HG02973 (cell line): ENCODE results near the gene SGMS1.
"Not testable (repeated sequence)": the region's sequence is repeated elsewhere in the genome, so short reads cannot be mapped to it uniquely, and the experiment has no call there.

ENCODE experiments used
- ATAC-seq: cut with Tn5 transposase; IDR thresholded peaks from one replicate; pipeline ENCODE4 v1.9.1; 2021; ENCODE audit warnings: moderate library complexity; ENCODE audit not compliant: unreplicated experiment

SGMS1 gene

GRCh38 chr10:50623663-50624412 lies at the start of gene SGMS1:
Gene SGMS1, minus strand, starts transcription at chr10:50623956. Its CDS starts 279,842 bp downstream, at chr10:50344114.
- peak; percentile 28 for ATAC-seq

- ATAC-seq = not testable (repeated sequence)
These were observed 48.4 kb upstream of the SGMS1 start for GRCh38 chr10:50672152-50672551.

GRCh38 chr10:50671645-50672044 lies 47.9 kb upstream of the SGMS1 start:
- ATAC-seq = not testable (repeated sequence)

- ATAC-seq = not testable (repeated sequence)
These were observed 46.2 kb upstream of the SGMS1 start for GRCh38 chr10:50669957-50670356.

- not testable (repeated sequence) for ATAC-seq
These were observed 43.6 kb upstream of the SGMS1 start for GRCh38 chr10:50667353-50667752.

GRCh38 chr10:50662420-50662819 lies 38.7 kb upstream of the SGMS1 start:
- ATAC-seq = not testable (repeated sequence)

GRCh38 chr10:50661563-50661962 lies 37.8 kb upstream of the SGMS1 start:
- ATAC-seq = not testable (repeated sequence)

- ATAC-seq = peak; percentile 91
These were observed 36.3 kb upstream of the SGMS1 start for GRCh38 chr10:50659865-50660730.

- not testable (repeated sequence) for ATAC-seq
These were observed 35.5 kb upstream of the SGMS1 start for GRCh38 chr10:50659016-50659864.

- ATAC-seq = no peak
These were observed 34.4 kb upstream of the SGMS1 start for GRCh38 chr10:50658165-50658564.

- no peak for ATAC-seq
These were observed 30.0 kb upstream of the SGMS1 start for GRCh38 chr10:50653758-50654157.

- no peak for ATAC-seq
These were observed 29.4 kb upstream of the SGMS1 start for GRCh38 chr10:50653142-50653541.

- ATAC-seq = no peak
These were observed 28.1 kb upstream of the SGMS1 start for GRCh38 chr10:50651808-50652207.

GRCh38 chr10:50650481-50650880 lies 26.7 kb upstream of the SGMS1 start:
- ATAC-seq = no peak

- ATAC-seq = no peak
These were observed 25.1 kb upstream of the SGMS1 start for GRCh38 chr10:50648935-50649227.

GRCh38 chr10:50648089-50648934 lies 24.6 kb upstream of the SGMS1 start:
- peak; percentile 74 for ATAC-seq

GRCh38 chr10:50647350-50647749 lies 23.6 kb upstream of the SGMS1 start:
- not testable (repeated sequence) for ATAC-seq

- ATAC-seq = no peak
These were observed 21.5 kb upstream of the SGMS1 start for GRCh38 chr10:50645236-50645635.

- no peak for ATAC-seq
These were observed 17.9 kb upstream of the SGMS1 start for GRCh38 chr10:50641626-50642025.

GRCh38 chr10:50640238-50640637 lies 16.5 kb upstream of the SGMS1 start:
- no peak for ATAC-seq
